Activated B cell treated with CpG ODN at 0.5 μM for 24 hours (primary cell): ENCODE results near the gene SOS1. TPM values are rescaled to one million over a fixed set of nuclear protein-coding genes. Genes with fewer than 3 reads are reported as not detected.
A peak's percentile ranks its signal among the peaks of the same experiment; 100 is the strongest.

ENCODE experiments used
- ATAC-seq: fragments of 200-7000 bp; cut with Tn5 transposase; one replicate; pipeline ENCODE4 v1.10.0; 2021; ENCODE audit warnings: low read depth, mild to moderate bottlenecking, moderate library complexity
- CTCF ChIA-PET: fragments of 350-600 bp; sonication (Branson Sonifier 250); formaldehyde crosslinking; loops from one replicate; lab custom pipeline; 2021; ENCODE audit warnings: antibody characterized with exemption; lab: Charles Lee
- POLR2A ChIA-PET: fragments of 350-600 bp; sonication (Branson Sonifier 250); formaldehyde crosslinking; loops from one replicate; lab custom pipeline; 2021; ENCODE audit warnings: antibody characterized with exemption; lab: Charles Lee
- DNase-seq: peaks from one replicate; pipeline ENCODE4 v3.0.0; 2022
- H3K27ac Mint-ChIP-seq: one replicate; pipeline ENCODE4 v1.8.0; 2020; ENCODE audit warnings: mixed read lengths
- H3K27me3 Mint-ChIP-seq: one replicate; pipeline ENCODE4 v1.8.0; 2021; ENCODE audit warnings: mixed read lengths
- H3K36me3 Mint-ChIP-seq: one replicate; pipeline ENCODE4 v1.8.0; 2021; ENCODE audit warnings: low read depth, mixed read lengths
- H3K4me1 Mint-ChIP-seq: one replicate; pipeline ENCODE4 v1.8.0; 2021; ENCODE audit warnings: mixed read lengths
- H3K4me3 Mint-ChIP-seq: one replicate; pipeline ENCODE4 v1.8.0; 2020; ENCODE audit warnings: mild to moderate bottlenecking, mixed read lengths
- H3K9me3 Mint-ChIP-seq: one replicate; pipeline ENCODE4 v1.8.0; 2020; ENCODE audit warnings: mixed read lengths
- intact Hi-C: fragments of 100-400 bp; cut with micrococcal nuclease; formaldehyde crosslinking; loops from one replicate; pipeline ENCODE4 v1.15.1; 2024
- total RNA-seq: library from RNA; stranded (reverse); gene quantifications from 2 replicates; pipeline ENCODE4 v1.2.3, GENCODE V29; 2022
- TF ChIP-seq, protein P1 (sequence below): fragments of 200-600 bp; IDR thresholded peaks from one replicate; pipeline ENCODE4 v1.8.0; 2022; ENCODE audit warnings: antibody characterized with exemption, mild to moderate bottlenecking

Gene SOS1
- total RNA-seq, 1 donor from 2014 or later = 51.9 TPM

DNA sequence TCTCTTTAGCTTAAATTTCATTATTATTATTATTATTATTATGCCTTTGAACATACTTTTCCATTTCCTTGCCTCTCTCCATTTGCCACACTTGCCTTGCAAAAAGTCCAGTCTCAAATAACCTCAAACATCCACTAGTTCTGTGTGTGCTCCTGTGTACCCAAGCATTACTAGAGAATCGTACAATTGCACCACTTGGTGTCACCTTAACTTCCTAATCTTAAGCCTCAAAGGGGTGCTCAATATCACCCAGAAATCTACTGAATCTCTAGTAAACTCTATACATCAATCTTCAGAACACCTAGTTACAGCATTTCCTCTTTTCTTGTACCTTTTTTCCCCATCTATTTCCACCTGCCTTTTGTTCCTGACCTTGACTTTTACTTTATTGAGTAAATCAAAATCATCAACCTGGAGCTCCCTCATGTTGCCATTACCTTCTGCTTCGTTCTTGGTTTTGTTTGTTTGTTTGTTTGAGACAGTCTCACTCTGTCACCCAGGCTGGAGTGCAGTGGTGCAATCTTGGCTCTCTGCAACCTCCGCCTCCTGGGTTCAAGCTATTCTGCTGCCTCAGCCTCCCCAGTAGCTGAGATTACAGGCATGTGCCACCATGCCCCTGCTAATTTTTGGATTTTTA, 12.5 kb upstream of the SOS1 start:
- POLR2A ChIA-PET = interaction anchor here (2.1 kb wide), 1 partner anchor 9 kb away, joined by 17 read pairs; no protein-coding TSS in a partner anchor
- ATAC-seq (no peak), DNase-seq (no peak)
- intact Hi-C loops = no loop called here
- H3K36me3 Mint-ChIP-seq = no peaks in the 10 kb centered on the region
- TF ChIP-seq, protein P1, sequence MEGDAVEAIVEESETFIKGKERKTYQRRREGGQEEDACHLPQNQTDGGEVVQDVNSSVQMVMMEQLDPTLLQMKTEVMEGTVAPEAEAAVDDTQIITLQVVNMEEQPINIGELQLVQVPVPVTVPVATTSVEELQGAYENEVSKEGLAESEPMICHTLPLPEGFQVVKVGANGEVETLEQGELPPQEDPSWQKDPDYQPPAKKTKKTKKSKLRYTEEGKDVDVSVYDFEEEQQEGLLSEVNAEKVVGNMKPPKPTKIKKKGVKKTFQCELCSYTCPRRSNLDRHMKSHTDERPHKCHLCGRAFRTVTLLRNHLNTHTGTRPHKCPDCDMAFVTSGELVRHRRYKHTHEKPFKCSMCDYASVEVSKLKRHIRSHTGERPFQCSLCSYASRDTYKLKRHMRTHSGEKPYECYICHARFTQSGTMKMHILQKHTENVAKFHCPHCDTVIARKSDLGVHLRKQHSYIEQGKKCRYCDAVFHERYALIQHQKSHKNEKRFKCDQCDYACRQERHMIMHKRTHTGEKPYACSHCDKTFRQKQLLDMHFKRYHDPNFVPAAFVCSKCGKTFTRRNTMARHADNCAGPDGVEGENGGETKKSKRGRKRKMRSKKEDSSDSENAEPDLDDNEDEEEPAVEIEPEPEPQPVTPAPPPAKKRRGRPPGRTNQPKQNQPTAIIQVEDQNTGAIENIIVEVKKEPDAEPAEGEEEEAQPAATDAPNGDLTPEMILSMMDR = no peak
- no peaks in the 10 kb centered on the region for H3K27me3 Mint-ChIP-seq
- peaks cover 36% of the 10 kb centered on the region for H3K4me1 Mint-ChIP-seq
- peak overlapping the region; percentile 3 for H3K27ac Mint-ChIP-seq
- CTCF ChIA-PET = interaction anchor here (0.9 to 2.3 kb wide), 4 partner anchors 9 to 94 kb away, joined by 3 to 7 read pairs (median 3); partner anchors contain the start of gene SOS1
- H3K9me3 Mint-ChIP-seq = no peaks in the 10 kb centered on the region
- no peak overlapping the region for H3K4me3 Mint-ChIP-seq

DNA sequence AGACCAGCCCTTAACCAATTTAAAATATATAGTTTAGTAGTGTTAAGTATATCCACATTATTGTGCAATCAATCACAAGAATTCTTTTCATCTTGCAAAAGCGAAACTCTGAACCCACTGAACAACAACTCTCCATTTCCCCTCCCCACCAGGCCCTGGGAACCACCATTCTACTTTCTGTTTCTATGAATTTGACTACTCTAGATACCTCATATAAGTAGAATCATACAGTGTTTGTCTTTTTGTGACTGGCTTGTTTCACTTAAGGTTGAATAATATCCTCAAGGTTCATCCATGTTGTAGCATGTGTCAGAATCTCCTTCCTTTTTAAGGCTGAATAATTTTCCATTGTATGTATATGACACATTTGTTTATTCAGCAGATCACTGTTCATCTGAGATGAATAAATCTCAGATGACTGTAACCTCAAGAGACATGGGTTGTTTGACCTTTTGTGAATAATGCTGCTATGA, 8.1 kb upstream of the SOS1 start:
- Mint-ChIP-seq H3K9me3 (no peaks in the 10 kb centered on the region), H3K27me3 (no peaks in the 10 kb centered on the region), H3K27ac (peak overlapping the region; percentile 82), H3K36me3 (peaks cover 5% of the 10 kb centered on the region), H3K4me1 (peaks cover 52% of the 10 kb centered on the region), H3K4me3 (peak overlapping the region; percentile 33)
- ATAC-seq (peak; percentile 33), DNase-seq (no peak)
- POLR2A ChIA-PET = interaction anchor here (1.2 to 3.9 kb wide), 3 partner anchors 8 to 13 kb away, joined by 4 to 52 read pairs (median 8); partner anchors contain the start of gene SOS1
- CTCF ChIA-PET = interaction anchor here (0.9 to 6.3 kb wide), 3 partner anchors 8 to 100 kb away, joined by 3 to 56 read pairs (median 5); partner anchors contain the start of gene SOS1
- intact Hi-C loops = loop anchor here (1.0 to 10.0 kb wide), 3 partner anchors 12 to 524 kb away; partner anchors contain the start of genes HNRNPLL and MAP4K3
- TF ChIP-seq, protein P1 = no peak

DNA sequence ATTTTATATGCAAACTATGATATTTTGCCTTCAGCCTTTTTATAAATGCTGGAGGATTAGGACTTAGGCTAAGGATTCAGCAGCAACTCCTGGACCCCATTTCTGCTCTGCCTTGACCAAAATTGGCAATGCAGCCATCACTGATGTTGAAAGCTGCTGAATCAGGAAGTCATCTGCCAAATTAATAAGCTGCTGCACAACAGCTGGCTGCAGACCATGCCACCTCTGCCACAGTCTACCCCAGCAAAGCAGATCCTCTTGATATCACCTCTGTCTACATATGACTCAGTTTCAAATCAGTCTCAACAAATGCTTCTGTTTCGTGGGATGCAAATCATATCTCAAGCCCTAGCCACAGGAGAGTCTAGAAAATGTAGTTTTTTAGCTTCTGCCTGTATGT, 7.1 kb upstream of the SOS1 start:
- Mint-ChIP-seq H3K27ac (peak overlapping the region; percentile 82), H3K9me3 (no peaks in the 10 kb centered on the region), H3K4me1 (peaks cover 53% of the 10 kb centered on the region), H3K27me3 (no peaks in the 10 kb centered on the region), H3K4me3 (peak overlapping the region; percentile 48), H3K36me3 (peaks cover 5% of the 10 kb centered on the region)
- CTCF ChIA-PET = interaction anchor here (0.9 to 6.3 kb wide), 2 partner anchors 101 to 180 kb away, joined by 3 to 56 read pairs; no protein-coding TSS in a partner anchor
- intact Hi-C loops = loop anchor here (5.0 to 10.0 kb wide), 2 partner anchors 309 to 523 kb away; partner anchors contain the start of genes HNRNPLL and MAP4K3
- ATAC-seq = peak; percentile 28
- DNase-seq = no peak
- TF ChIP-seq, protein P1 = no peak
- POLR2A ChIA-PET = interaction anchor here (0.8 to 3.9 kb wide), 4 partner anchors 8 to 377 kb away, joined by 3 to 52 read pairs (median 4); partner anchors contain the start of gene SRSF7

DNA sequence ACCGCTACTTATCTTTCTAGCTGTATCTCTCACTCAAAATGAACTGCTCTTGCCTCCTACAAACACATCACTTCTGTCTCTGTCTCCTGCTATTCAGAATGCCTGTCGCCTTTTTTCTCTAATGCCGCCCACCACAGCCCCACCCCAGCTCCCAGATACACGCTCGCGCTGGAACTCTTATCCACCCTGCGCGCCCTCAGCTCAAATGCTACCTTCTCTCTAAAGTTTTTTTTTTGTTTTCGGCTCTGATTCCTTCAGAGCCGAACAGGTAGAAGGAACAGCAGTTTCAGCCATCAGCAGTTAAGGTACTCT, 3.9 kb upstream of the SOS1 start:
- POLR2A ChIA-PET = interaction anchor here (0.8 to 2.9 kb wide), 10 partner anchors 9 to 408 kb away, joined by 3 to 52 read pairs (median 9); partner anchors contain the start of gene SRSF7
- Mint-ChIP-seq H3K36me3 (peaks cover 6% of the 10 kb centered on the region), H3K4me3 (peak overlapping the region; percentile 90), H3K9me3 (no peaks in the 10 kb centered on the region), H3K4me1 (peaks cover 56% of the 10 kb centered on the region), H3K27ac (peak overlapping the region; percentile 92), H3K27me3 (no peaks in the 10 kb centered on the region)
- intact Hi-C loops = loop anchor here (1.0 to 10.0 kb wide), 9 partner anchors 17 to 1472 kb away; partner anchors contain the start of genes ATL2, HNRNPLL, MAP4K3 and SRSF7
- DNase-seq (no peak), ATAC-seq (no peak)
- CTCF ChIA-PET = interaction anchor here (0.8 to 6.3 kb wide), 13 partner anchors 8 to 605 kb away, joined by 3 to 56 read pairs (median 3); no protein-coding TSS in a partner anchor
- TF ChIP-seq, protein P1 = no peak
